NCI-H1092 (cell line): Measurements from ENCODE around the gene CCSER2.
"Not testable (repeated sequence)": the region's sequence is repeated elsewhere in the genome, so short reads cannot be mapped to it uniquely, and the experiment has no call there.

ENCODE experiments used
- DNase-seq: peaks from one replicate; lab custom pipeline; 2025; lab: John Stamatoyannopoulos, UW

Gene CCSER2

DNA sequence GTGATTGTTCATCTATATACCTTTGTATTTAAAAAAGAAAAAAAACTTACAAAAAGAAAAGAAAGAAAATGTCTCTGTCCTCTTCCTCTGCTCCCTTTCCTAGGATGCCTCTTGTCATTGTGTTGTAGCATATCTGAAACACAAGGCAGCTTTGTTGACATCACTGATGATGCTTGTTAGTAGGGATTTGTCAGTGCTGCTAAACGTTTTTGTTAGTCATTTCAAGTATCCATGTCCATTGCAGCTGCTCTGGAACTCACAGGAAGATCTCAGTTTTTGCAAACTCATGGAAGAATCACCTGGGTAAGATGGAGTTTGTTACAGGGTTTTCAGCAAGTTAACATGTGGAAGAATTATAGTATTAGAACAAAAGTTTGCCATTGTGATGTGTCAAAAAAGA is 123.6 kb downstream of the CCSER2 start:
- no peak for DNase-seq

- no peak for DNase-seq
Observed at GRCh38 chr10:84453303-84453702, 124.9 kb downstream of the CCSER2 start.

DNA sequence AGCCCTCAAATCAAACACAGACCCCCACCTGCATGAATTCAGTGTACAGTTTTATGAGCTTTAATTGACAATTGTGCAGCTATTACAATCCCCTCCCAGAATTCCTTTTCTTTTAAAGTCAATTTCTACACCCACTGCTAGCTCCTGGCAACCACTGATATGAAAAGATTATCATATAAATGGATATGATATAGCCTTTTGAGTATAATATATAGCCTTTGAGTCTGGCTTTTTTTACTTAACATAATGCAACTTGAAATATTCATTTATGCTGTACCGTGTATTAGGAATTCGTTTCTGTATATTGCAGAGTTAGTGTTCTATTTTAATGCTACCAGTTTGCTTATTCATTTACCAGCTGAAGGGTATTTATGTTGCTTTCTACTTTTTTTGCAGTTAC is 127.7 kb downstream of the CCSER2 start:
- DNase-seq: no peak

DNA sequence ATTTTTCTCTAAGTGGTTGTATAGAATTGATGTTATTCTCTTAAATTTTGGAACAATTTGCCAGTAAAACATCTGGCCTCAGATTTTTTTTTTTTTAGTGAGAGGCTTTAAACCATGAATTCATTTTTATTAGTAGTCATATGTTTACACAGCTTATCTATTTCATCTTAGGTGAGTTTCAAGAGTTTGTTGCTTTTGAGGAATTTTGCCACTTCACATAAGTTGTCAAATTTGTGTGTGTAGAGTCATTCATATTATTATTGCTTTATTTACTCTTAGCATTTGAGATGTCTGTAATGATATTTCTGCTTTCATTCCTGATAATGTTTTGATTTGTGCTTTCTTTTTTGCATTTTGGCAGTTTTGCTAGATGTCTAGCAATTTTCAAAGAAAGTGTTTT is 132.1 kb downstream of the CCSER2 start:
- DNase-seq: no peak

DNA sequence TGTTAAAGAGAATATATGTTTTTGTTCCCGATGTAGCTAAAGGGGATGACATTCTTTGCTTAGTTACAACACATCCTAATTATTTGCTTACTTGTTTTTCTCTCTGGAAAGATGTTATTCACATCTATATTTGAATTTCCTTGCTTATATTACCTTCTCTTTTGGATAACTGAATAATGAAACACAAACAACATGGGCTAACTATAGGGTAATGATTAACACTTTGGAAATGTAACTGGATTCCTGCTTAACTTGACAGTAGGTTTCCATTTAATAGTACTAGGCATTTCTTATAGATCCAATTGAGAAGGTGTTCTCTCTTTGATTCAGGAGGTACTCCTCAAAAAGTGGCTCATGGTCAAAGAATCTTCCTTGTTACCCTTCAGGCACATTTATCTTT is 141.1 kb downstream of the CCSER2 start:
- no peak for DNase-seq

- no peak for DNase-seq
Observed at GRCh38 chr10:84473136-84473535, 144.7 kb downstream of the CCSER2 start.

DNA sequence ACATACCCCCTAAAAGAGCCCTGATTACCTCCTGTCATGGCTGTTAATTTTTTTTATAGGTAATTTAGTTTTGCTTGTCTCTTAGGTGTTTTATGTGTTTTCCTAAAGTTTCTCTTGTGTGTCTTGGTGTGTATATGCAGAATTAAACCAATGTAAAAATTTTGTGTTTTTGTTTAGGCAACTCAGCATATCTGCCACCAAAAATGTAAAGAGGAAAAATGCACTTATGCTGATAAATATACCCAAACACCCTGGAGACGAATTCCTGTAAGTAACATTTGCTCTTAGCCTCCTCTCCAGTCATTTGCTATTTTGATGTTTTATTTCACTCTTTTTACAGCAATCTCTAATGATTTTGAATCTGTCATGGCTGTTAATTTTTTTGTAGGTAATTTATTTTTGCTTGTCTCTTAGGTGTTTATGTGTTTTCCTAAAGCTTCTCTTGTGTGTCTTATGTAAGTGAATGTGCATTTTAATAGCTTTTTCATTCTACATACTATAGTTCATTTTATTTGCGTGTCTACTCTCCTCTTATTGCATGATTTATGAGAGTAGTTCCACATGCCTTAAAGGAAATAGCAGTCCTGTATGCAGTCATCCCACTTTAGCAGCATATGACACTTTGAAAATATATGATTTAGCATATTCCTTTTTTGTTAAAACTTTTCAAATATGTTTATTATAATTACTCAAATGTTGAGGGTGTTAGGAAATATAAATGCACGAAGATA is 149.2 kb downstream of the CCSER2 start:
- no peak for DNase-seq

DNA sequence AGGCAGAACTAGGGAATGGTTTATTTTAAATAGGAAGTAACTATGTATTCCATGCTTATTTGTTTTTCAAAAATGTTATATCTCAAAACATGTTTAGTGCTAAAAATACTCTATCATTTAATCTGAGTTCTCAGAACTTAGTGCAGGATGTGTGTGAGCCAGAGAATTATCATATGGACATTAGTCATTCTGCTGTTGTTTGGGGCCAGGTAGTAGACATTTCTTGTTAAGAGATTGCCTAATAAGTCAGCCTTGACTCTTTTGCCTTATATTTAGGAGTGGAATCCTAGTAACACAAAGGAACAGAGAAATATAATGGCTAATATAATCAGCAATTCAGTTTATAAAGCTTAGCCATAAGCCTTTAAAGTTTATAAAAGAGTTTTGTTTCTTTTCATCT is 149.8 kb downstream of the CCSER2 start:
- DNase-seq: no peak

GRCh38 chr10:84478679-84479078 is 150.3 kb downstream of the CCSER2 start:
- no peak for DNase-seq

DNA sequence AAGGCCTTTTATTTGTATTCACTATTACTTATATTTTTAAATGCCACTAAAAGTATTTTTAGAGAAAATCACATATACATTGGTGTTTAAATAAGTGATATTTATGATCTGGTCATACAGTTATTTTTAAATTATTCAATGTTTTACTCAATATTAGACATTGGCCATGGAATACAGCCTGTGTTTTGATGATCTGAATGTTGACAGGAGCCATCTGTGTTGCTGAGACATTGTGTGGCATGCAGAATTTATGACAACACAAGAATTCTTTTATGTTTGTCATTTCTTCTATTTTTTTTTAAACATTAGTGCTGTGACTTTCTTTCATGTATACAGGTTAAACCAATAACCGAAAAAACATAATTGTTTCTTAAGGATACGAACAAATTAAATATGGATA is 156.2 kb downstream of the CCSER2 start:
- DNase-seq: no peak

DNA sequence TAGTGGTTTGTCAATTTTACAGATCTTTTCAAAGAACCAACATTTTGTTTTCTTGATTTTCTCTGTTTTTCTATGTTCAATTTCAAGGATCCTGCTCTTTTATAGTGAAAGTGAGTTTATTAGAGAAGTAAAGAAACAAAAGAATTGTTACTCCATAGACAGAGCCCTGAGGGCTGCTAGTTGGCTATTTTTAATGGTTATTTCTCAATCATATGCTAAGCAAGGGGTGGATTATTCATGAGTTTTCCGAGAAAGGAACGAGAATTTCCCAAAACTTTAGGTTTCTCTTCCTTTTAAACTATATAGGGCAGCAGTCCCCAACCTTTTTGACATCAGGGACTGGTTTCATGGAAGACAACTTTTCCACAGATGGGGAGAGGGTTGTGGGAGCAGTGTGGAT is 165.0 kb downstream of the CCSER2 start:
- no peak for DNase-seq

GRCh38 chr10:84493951-84494848 is 165.8 kb downstream of the CCSER2 start:
- no peak for DNase-seq

DNA sequence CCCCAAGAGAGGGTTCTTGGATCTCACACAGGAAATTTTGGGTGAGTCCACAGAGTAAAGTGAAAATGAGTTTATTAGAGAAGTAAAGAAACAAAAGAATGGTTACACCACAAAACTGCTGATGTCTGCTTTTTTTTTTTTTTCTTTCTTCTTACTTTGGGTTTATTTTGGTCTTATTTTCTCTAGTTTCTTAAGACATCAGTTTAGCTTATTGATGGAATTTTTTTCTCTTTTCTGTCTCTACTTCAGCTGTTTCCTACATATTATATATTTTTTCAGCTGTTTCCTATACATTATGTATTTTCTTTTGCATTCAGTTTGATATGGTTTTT is 166.4 kb downstream of the CCSER2 start:
- DNase-seq: no peak

- DNase-seq: no peak
Observed at GRCh38 chr10:84497978-84498377, 169.6 kb downstream of the CCSER2 start.

DNA sequence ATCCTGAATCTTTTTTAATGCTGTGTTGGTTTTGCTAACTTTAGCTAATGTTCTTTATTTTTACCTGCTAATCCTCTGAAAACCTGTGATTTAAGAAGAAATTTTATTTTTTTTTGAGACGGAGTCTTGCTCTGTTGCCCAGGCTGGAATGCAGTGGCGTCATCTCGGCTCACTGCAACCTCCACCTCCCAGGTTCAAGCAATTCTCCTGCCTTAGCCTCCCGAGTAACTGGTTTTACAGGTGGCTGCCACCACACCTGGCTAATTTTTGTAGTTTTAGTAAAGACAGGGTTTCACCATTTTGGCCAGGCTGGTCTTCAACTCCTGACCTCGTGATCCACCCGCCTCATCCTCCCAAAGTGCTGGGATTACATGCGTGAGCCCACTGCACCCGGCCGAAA is 170.7 kb downstream of the CCSER2 start:
- not testable (repeated sequence) for DNase-seq

DNA sequence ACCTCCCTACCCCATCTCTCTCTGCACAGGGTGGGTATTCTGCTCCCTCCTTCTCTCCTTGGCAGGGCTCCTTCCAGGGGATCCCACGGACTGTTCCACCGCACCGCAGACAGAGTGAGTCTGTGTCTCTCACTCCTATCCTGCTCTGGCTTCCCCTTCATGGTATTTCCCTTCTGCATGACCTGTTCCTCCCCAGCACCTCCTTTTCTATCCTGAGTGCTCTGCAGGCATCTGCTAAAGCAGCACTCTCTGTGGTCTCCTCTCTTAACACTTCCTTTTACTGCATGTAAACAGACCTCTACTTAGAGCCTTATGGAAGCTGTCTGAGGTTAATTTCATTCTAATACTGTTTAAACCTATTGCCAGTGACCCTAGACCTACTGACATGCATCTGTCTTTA is 171.5 kb downstream of the CCSER2 start:
- DNase-seq: no peak

DNA sequence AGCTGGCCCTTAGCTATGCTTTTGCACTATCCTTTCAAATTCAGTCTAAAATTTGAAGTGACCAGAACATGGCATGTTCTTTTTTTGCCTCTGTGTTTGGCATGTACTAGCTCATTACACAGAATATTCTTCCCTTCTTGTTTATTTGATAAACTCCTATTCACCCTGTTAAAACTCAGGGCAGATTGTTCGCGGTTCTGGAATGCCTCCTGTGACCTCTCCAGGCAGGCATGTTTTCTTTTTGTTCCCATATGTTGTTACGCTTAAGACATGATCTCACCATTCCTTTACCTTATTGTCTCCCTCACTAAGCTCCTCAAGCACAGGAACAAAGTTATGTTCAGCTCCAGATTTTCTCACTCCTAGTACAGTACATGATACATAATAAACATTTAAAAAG is 181.7 kb downstream of the CCSER2 start:
- no peak for DNase-seq

- no peak for DNase-seq
Observed at GRCh38 chr10:84511106-84511505, 182.7 kb downstream of the CCSER2 start.

GRCh38 chr10:84511709-84512285 is 183.4 kb downstream of the CCSER2 start:
- no peak for DNase-seq

DNA sequence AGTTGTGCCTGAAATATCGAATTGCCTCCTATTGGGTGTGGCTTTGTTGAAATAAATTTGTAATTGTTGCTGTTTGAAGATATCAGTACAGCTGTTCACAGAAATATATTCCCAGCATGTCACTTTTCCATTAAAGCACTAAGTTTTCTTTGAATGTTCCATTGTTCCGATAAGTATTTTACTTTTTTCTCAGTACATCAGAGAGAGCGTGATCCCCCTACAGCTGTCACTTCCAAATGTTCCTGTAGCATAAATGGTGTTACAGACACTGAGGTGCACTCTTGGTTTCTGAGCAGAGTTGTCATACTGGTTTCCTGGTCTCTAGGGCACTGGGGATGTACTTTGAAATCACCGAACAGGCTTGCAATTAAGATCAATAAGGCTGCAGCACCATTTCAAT is 189.2 kb downstream of the CCSER2 start:
- no peak for DNase-seq

GRCh38 chr10:84519235-84519634 is 190.8 kb downstream of the CCSER2 start:
- DNase-seq: no peak

GRCh38 chr10:84521013-84521412 is 192.6 kb downstream of the CCSER2 start:
- no peak for DNase-seq

DNA sequence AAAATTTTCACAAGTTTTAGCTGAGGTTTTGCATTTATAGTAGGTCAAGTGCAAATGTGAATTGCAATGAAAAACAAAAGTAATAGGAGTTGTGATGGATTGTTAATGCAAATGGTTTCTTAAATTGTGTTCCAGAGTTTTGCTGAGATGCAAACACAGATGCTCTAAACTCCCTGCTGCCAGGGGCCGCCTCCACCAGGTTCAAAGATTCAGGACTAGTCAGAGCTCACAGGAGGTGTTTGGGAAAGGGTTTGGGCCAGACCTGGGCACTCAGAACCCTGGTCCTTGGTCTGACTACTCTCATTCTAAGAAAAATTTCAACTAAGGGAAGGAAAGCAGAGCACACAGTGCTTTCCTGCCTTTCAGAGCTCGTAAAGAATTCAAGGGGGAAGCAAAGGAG is 193.1 kb downstream of the CCSER2 start:
- DNase-seq: no peak
